GM12874 (cell line): ENCODE data around the gene PRKAA1.

ENCODE experiments used
- TF ChIP-seq, protein P1 (sequence below): IDR thresholded peaks from 2 replicates; pipeline ENCODE4 v1.5.1; 2011; ENCODE audit warnings: low read depth, mild to moderate bottlenecking, control low read depth, low read length, moderate library complexity; ENCODE audit not compliant: insufficient read depth

Gene PRKAA1

DNA sequence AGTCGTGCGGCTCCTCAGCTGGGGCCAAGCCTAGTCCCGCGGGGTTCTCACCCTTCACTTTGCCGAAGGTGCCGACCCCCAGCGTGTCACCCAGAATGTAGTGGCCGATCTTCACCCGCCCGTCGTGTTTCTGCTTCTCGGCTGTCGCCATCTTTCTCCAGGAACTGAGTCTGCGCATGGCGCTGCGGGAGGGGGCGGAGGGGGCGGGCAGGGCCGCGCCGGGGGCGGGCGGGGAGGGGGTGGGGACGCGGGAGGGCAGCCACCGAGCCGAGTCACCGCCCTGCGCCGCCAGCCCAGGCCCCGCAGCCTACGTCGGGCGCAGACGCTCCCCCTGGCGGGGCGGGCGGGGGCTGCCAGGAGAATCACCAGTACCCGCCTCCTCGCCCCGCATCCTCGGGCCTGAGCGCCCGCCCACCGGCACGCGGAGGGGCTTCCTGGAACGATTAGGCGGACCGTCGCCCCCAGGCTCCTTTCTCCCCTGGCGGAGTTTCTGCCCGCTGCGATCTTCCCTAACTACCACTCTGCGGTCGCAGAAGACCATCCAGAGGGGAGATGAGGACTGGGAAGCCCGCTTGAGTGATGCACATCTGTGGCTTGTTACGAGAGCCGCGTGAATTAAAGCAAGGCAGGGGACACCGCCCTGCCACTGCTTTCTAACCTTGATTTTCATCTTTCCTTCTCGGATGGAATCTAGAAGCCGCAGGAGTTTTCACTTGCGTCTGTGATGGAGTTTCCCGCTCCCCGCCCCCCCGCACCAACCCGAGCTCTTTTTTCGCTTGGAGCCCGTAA lies at the start of gene PRKAA1:
Gene PRKAA1 (minus strand): TSS at position 363 of the 789 bp plus-strand sequence. CDS start 185 bp downstream, at position 178.
- TF ChIP-seq, protein P1, sequence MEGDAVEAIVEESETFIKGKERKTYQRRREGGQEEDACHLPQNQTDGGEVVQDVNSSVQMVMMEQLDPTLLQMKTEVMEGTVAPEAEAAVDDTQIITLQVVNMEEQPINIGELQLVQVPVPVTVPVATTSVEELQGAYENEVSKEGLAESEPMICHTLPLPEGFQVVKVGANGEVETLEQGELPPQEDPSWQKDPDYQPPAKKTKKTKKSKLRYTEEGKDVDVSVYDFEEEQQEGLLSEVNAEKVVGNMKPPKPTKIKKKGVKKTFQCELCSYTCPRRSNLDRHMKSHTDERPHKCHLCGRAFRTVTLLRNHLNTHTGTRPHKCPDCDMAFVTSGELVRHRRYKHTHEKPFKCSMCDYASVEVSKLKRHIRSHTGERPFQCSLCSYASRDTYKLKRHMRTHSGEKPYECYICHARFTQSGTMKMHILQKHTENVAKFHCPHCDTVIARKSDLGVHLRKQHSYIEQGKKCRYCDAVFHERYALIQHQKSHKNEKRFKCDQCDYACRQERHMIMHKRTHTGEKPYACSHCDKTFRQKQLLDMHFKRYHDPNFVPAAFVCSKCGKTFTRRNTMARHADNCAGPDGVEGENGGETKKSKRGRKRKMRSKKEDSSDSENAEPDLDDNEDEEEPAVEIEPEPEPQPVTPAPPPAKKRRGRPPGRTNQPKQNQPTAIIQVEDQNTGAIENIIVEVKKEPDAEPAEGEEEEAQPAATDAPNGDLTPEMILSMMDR: peak; percentile 79

- TF ChIP-seq, protein P1: no peak
These were observed 49.4 kb upstream of the PRKAA1 start for GRCh38 chr5:40847525-40847924.

DNA sequence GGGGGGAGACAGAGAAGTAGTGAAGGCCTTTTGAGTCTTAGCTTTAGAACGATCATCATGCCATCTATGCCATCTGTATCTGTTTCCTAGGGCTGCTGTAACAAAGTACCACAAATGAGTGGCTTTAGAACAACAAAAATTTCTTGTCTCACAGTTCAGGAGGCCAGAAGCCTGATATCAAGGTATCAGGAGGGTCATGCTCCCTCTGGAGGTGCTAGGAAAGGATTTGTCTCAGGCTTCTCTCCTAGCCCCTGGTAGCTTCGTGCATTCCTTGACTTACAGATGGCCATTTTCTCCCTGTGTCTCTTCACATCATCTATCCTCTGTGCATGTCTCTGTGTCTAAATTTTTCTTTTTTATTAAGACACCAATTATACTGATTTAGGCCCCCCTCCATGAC lies 48.2 kb upstream of the PRKAA1 start:
- TF ChIP-seq, protein P1: no peak

GRCh38 chr5:40844565-40844964 lies 46.4 kb upstream of the PRKAA1 start:
- TF ChIP-seq, protein P1: no peak

- TF ChIP-seq, protein P1: no peak
These were observed 44.2 kb upstream of the PRKAA1 start for GRCh38 chr5:40842351-40842750.

DNA sequence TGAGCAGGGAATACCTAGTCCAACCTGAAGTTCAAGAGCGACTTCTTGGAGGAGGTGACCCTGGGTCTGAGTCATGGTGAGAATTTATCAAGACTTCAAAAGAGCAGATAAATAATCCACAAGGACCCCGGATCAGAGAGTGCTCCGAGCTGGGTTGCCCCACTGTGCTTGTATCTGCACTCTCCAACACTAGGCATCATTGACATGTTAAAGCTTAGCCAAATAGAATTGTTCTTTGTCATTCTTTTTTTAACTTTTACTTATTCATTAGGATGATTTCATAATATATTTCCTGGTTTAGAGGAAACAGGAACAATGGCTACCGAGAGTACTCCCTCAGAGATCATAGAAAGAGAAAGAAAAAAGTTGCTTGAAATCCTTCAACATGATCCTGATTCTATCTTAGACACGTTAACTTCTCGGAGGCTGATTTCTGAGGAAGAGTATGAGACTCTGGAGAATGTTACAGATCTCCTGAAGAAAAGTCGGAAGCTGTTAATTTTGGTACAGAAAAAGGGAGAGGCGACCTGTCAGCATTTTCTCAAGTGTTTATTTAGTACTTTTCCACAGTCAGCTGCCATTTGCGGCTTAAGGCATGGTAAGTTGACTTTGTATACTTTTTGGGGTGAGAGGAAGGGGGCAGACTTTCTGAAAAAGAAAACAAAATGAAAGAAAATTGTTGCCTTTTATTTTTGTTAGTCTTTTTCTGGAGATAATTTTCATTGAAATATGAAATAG lies 43.1 kb upstream of the PRKAA1 start, which contains the start of gene CARD6:
Gene CARD6 (plus strand): TSS at position 300 of the 738 bp plus-strand sequence. CDS start 16 bp downstream, at position 316.
- TF ChIP-seq, protein P1: no peak

- TF ChIP-seq, protein P1: no peak
These were observed 39.9 kb upstream of the PRKAA1 start for GRCh38 chr5:40838086-40838485.
